Neural progenitor cell (in vitro differentiated cells): ENCODE results near the gene ERC2.

ENCODE experiments used
- EZH2 ChIP-seq: fragments of 200-600 bp; sonication (generic); IDR thresholded peaks from 2 replicates; pipeline ENCODE4 v1.6.1; 2017; ENCODE audit warnings: antibody characterized with exemption, mild to moderate bottlenecking, moderate library complexity
- TF ChIP-seq, protein P1 (sequence below): fragments of 200-600 bp; sonication (generic); IDR thresholded peaks from 2 replicates; pipeline ENCODE4 v1.5.1; 2017; ENCODE audit warnings: antibody characterized with exemption, mild to moderate bottlenecking

DNA sequence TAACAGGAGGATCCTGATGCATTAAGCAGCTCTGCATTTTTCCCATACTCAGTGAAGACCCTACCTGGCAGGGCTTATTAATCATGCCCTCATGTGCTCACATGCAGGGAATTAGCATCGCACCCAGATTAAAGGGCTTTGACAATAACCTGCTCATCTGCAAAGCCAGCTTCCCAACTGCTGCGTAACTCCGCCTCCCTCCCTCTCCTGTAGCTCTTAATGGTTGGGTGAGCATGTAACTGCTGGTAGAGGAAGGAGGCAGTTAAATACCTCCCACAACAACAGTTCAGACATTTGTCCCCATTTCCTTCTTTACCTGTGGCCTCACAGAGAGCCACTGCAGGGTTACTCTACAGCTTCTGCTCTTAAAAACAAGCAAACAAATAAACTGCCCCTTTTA, 777.5 kb downstream of the ERC2 start:
- TF ChIP-seq, protein P1, sequence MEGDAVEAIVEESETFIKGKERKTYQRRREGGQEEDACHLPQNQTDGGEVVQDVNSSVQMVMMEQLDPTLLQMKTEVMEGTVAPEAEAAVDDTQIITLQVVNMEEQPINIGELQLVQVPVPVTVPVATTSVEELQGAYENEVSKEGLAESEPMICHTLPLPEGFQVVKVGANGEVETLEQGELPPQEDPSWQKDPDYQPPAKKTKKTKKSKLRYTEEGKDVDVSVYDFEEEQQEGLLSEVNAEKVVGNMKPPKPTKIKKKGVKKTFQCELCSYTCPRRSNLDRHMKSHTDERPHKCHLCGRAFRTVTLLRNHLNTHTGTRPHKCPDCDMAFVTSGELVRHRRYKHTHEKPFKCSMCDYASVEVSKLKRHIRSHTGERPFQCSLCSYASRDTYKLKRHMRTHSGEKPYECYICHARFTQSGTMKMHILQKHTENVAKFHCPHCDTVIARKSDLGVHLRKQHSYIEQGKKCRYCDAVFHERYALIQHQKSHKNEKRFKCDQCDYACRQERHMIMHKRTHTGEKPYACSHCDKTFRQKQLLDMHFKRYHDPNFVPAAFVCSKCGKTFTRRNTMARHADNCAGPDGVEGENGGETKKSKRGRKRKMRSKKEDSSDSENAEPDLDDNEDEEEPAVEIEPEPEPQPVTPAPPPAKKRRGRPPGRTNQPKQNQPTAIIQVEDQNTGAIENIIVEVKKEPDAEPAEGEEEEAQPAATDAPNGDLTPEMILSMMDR = no peak
- no peak for TF ChIP-seq EZH2
